ENCODE results near the gene S100A14.

GRCh38 chr1:153614189-153614900 lies 1.8 kb downstream of the S100A14 start:
- TF ChIP-seq SMC3 (IDR thresholded peaks at IDR 0.05; ENCODE audit: low read depth, low read length) = no peak
- no peak for TF ChIP-seq MXI1 (IDR thresholded peaks at IDR 0.05; ENCODE audit: borderline replicate concordance, low read depth, low read length)
- TF ChIP-seq POLR2A (IDR thresholded peaks at IDR 0.05; ENCODE audit: low read depth, low read length) = no peak
- no peak for TF ChIP-seq CTCF (conservative IDR thresholded peaks at IDR 0.05; ENCODE audit: low read depth, low read length)
- TF ChIP-seq USF2 (IDR thresholded peaks at IDR 0.05; ENCODE audit: low read depth, low read length) = no peak
- no peak for TF ChIP-seq RFX5 (IDR thresholded peaks at IDR 0.05; ENCODE audit: low read depth, low read length)
- no peak for TF ChIP-seq CHD1 (IDR thresholded peaks at IDR 0.05; ENCODE audit: low read depth, low read length)
- TF ChIP-seq ELK1 (IDR thresholded peaks at IDR 0.05; ENCODE audit: borderline replicate concordance, low read depth, low read length) = no peak
- no peak for TF ChIP-seq RAD21 (IDR thresholded peaks at IDR 0.05; ENCODE audit: low read length)
- no peak for TF ChIP-seq MAZ (IDR thresholded peaks at IDR 0.05; ENCODE audit: borderline replicate concordance, low read depth, low read length)
